Measurements from ENCODE around the gene TSPAN1. TPM values are rescaled to one million over a fixed set of nuclear protein-coding genes. Genes with fewer than 3 reads are reported as not detected.

Gene TSPAN1
- total and polyA plus RNA-seq, 2 of the 13 experiments (the other 11 are each of a cell fraction or from before 2014, with no cell fraction given), result 1.7 to 2.9 TPM

DNA sequence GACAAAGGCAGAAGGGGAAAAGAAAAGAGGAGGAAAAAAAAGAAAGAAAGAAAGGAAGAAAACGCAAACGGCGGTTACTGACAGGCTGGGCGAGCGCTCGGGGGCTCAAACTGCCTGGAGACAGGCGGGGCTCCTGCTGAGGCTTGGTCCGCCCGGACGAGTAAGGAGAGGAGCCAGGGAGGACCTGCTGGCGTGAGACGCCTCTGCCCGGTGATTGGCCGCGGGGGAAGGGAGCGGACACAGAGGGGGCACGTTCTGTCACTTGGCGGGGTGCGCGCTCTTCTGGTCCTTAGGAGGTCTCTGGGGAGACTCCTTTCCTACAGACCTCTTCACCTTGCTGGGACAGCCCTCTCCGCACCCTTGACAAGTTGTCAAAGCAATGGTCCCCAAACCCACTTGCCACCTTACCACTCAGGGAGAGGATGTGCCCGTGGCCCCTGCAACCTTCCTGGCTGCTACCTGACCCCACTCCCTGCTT lies 41.7 kb upstream of the TSPAN1 start (continued):
- TF ChIP-seq, protein P1, sequence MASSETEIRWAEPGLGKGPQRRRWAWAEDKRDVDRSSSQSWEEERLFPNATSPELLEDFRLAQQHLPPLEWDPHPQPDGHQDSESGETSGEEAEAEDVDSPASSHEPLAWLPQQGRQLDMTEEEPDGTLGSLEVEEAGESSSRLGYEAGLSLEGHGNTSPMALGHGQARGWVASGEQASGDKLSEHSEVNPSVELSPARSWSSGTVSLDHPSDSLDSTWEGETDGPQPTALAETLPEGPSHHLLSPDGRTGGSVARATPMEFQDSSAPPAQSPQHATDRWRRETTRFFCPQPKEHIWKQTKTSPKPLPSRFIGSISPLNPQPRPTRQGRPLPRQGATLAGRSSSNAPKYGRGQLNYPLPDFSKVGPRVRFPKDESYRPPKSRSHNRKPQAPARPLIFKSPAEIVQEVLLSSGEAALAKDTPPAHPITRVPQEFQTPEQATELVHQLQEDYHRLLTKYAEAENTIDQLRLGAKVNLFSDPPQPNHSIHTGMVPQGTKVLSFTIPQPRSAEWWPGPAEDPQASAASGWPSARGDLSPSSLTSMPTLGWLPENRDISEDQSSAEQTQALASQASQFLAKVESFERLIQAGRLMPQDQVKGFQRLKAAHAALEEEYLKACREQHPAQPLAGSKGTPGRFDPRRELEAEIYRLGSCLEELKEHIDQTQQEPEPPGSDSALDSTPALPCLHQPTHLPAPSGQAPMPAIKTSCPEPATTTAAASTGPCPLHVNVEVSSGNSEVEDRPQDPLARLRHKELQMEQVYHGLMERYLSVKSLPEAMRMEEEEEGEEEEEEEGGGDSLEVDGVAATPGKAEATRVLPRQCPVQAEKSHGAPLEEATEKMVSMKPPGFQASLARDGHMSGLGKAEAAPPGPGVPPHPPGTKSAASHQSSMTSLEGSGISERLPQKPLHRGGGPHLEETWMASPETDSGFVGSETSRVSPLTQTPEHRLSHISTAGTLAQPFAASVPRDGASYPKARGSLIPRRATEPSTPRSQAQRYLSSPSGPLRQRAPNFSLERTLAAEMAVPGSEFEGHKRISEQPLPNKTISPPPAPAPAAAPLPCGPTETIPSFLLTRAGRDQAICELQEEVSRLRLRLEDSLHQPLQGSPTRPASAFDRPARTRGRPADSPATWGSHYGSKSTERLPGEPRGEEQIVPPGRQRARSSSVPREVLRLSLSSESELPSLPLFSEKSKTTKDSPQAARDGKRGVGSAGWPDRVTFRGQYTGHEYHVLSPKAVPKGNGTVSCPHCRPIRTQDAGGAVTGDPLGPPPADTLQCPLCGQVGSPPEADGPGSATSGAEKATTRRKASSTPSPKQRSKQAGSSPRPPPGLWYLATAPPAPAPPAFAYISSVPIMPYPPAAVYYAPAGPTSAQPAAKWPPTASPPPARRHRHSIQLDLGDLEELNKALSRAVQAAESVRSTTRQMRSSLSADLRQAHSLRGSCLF (CRISPR knock-in tag; IDR thresholded peaks at IDR 0.05; ENCODE audit: borderline replicate concordance), result no peak
- TF ChIP-seq ZBTB7B (CRISPR knock-in tag; IDR thresholded peaks at IDR 0.05) (no peak), ZNF230 (CRISPR knock-in tag; IDR thresholded peaks at IDR 0.05) (peak; percentile 22), ZNF235 (CRISPR knock-in tag; IDR thresholded peaks at IDR 0.05; ENCODE audit: borderline replicate concordance) (no peak), ZNF292 (CRISPR knock-in tag; IDR thresholded peaks at IDR 0.05; ENCODE audit: borderline replicate concordance, low read depth) (no peak), HMG20A (CRISPR knock-in tag; IDR thresholded peaks at IDR 0.05; ENCODE audit: borderline replicate concordance) (no peak), MTA1 (CRISPR knock-in tag; IDR thresholded peaks at IDR 0.05; ENCODE audit: borderline replicate concordance) (no peak), SRY (CRISPR knock-in tag; IDR thresholded peaks at IDR 0.05) (no peak), EZH2 (conservative IDR thresholded peaks at IDR 0.05; ENCODE audit: low read depth, low read length) (no peak), NFKB2 (CRISPR knock-in tag; IDR thresholded peaks at IDR 0.05; ENCODE audit: borderline replicate concordance) (no peak), RFX1 (IDR thresholded peaks at IDR 0.05) (no peak), PRMT3 (CRISPR knock-in tag; IDR thresholded peaks at IDR 0.05; ENCODE audit: borderline replicate concordance, low read depth) (no peak), KLF9 (CRISPR knock-in tag; IDR thresholded peaks at IDR 0.05; ENCODE audit: low read depth) (no peak), ZNF333 (CRISPR knock-in tag; IDR thresholded peaks at IDR 0.05; ENCODE audit: borderline replicate concordance) (no peak), TGIF2 (CRISPR knock-in tag; IDR thresholded peaks at IDR 0.05) (no peak), THYN1 (CRISPR knock-in tag; IDR thresholded peaks at IDR 0.05; ENCODE audit: borderline replicate concordance, low read depth) (peak; percentile 12; the same call in 1 of the 2 replicates), ZSCAN22 (CRISPR knock-in tag; IDR thresholded peaks at IDR 0.05) (no peak), HOXD1 (CRISPR knock-in tag; IDR thresholded peaks at IDR 0.05) (no peak), MLLT10 (CRISPR knock-in tag; IDR thresholded peaks at IDR 0.05) (no peak)
- TF ChIP-seq, protein P2, sequence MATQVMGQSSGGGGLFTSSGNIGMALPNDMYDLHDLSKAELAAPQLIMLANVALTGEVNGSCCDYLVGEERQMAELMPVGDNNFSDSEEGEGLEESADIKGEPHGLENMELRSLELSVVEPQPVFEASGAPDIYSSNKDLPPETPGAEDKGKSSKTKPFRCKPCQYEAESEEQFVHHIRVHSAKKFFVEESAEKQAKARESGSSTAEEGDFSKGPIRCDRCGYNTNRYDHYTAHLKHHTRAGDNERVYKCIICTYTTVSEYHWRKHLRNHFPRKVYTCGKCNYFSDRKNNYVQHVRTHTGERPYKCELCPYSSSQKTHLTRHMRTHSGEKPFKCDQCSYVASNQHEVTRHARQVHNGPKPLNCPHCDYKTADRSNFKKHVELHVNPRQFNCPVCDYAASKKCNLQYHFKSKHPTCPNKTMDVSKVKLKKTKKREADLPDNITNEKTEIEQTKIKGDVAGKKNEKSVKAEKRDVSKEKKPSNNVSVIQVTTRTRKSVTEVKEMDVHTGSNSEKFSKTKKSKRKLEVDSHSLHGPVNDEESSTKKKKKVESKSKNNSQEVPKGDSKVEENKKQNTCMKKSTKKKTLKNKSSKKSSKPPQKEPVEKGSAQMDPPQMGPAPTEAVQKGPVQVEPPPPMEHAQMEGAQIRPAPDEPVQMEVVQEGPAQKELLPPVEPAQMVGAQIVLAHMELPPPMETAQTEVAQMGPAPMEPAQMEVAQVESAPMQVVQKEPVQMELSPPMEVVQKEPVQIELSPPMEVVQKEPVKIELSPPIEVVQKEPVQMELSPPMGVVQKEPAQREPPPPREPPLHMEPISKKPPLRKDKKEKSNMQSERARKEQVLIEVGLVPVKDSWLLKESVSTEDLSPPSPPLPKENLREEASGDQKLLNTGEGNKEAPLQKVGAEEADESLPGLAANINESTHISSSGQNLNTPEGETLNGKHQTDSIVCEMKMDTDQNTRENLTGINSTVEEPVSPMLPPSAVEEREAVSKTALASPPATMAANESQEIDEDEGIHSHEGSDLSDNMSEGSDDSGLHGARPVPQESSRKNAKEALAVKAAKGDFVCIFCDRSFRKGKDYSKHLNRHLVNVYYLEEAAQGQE (IDR thresholded peaks at IDR 0.05; ENCODE audit: borderline replicate concordance in 1 of 2, low read depth in 1 of 2, low read length in 2 of 2), result no peak
- TF ChIP-seq, protein P3, sequence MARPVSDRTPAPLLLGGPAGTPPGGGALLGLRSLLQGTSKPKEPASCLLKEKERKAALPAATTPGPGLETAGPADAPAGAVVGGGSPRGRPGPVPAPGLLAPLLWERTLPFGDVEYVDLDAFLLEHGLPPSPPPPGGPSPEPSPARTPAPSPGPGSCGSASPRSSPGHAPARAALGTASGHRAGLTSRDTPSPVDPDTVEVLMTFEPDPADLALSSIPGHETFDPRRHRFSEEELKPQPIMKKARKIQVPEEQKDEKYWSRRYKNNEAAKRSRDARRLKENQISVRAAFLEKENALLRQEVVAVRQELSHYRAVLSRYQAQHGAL (CRISPR knock-in tag; IDR thresholded peaks at IDR 0.05; ENCODE audit: not compliant biosample characterization), result no peak

Data from HepG2 (cell line).